Fibroblast of mammary gland (primary cell): ENCODE measurements around the gene NEURL3.

Experiments
- DNase-seq: peaks from one replicate; pipeline ENCODE4 v3.0.0-alpha.2; 2010; ENCODE audit warnings: low read depth
- H3K4me3 ChIP-seq: 2 replicates; pipeline ENCODE4 v1.5.1; 2011; ENCODE audit warnings: low read depth, mild to moderate bottlenecking, low read length, moderate library complexity; ENCODE audit not compliant: control insufficient read depth
- TF ChIP-seq, protein P1 (sequence below): conservative IDR thresholded peaks from 2 replicates; pipeline ENCODE4 v1.5.1; 2011; ENCODE audit warnings: low read depth, low read length, inconsistent platforms; ENCODE audit not compliant: control insufficient read depth, insufficient read depth

Gene NEURL3

DNA sequence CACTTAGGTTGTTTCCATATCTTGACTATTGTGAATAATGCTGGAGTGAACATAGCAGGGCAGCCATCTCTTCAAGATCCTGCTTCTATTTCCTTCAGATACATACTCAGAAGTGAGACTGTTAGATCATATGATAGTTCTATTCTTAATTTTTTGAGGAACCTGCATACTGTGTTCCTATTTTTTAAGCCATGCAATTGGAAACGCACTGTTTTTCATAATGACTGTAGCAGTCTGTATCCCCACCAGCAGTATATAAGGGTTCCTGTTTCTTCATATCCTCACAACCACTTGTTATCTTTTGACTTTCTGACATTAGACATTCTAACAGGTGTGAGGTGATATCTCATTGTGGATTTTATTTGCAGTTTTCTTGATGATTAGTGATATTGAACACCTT, 15.5 kb downstream of the NEURL3 start:
- TF ChIP-seq, protein P1, sequence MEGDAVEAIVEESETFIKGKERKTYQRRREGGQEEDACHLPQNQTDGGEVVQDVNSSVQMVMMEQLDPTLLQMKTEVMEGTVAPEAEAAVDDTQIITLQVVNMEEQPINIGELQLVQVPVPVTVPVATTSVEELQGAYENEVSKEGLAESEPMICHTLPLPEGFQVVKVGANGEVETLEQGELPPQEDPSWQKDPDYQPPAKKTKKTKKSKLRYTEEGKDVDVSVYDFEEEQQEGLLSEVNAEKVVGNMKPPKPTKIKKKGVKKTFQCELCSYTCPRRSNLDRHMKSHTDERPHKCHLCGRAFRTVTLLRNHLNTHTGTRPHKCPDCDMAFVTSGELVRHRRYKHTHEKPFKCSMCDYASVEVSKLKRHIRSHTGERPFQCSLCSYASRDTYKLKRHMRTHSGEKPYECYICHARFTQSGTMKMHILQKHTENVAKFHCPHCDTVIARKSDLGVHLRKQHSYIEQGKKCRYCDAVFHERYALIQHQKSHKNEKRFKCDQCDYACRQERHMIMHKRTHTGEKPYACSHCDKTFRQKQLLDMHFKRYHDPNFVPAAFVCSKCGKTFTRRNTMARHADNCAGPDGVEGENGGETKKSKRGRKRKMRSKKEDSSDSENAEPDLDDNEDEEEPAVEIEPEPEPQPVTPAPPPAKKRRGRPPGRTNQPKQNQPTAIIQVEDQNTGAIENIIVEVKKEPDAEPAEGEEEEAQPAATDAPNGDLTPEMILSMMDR, result no peak
- DNase-seq, result no peak
- no peak overlapping the region for H3K4me3 ChIP-seq

DNA sequence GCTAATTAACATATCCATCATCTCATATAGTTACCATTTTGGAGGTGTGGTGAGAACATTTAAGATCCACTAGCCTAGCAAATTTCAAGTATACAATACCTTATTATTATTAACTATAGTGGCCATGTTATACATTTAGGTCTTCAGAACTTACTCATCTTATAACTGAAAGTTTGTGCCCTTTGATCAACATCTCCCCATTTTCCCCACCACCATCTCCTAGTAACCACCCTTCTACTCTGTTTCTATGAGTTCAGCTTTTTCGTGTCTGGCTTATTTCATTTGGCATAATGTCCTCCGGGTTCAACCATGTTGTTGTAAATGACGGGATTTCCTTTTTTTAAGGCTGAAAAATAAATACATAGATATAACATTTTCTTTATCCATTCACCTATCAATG, 15.9 kb downstream of the NEURL3 start:
- no peak for DNase-seq
- H3K4me3 ChIP-seq, result no peak overlapping the region
- TF ChIP-seq, protein P1, result no peak

- TF ChIP-seq, protein P1, result no peak
- DNase-seq, result no peak
- no peak overlapping the region for H3K4me3 ChIP-seq
Observed at GRCh38 chr2:96486696-96487095, 18.5 kb downstream of the NEURL3 start.

DNA sequence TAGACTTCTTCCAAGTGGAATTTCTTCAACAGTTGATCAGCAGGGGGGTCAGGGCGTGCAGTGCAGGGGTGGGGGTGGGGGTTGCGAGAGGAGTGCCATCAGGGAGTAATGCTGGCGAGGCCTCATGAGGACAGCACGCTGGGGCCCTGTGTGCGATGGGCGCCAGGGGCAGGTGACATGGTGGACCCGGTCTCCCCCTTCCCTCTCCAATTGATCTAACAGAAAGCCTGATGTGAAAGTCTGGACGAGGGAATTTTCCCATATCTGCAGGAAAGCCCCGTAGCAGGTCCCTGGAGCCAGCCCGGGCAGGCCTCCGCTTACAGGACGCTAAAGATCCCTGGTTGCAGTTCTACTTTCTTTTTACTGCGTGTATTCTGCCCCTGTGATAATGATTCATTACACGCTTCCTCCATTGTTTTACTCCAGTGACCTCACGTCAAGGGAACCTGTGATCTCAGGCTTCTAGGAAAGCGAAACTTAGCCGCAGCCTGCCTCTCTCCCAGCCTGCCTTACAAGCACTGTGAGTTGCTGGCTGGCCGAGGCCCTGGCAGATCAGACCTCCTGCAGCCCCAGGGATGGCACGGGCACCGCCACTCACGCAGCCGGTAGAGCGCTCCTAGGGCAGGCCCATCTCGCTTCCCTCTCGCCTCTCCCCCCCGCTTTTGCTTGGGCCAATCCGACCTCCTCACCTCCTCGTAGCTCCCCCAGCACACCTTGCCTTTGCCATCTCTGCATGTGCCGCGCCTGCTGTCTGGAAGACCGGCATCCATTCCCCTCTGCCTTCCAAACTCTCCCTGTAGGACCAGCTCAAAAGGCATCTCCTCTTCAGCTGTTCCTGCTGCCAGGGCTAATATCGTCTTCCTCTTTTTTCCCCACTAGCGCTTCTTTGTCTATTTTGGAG, 19.2 kb downstream of the NEURL3 start:
- peak; percentile 88 for DNase-seq
- TF ChIP-seq, protein P1, result no peak
- peak overlapping the region; percentile 39 for H3K4me3 ChIP-seq

- no peak overlapping the region for H3K4me3 ChIP-seq
- TF ChIP-seq, protein P1, result no peak
- no peak for DNase-seq
Observed at GRCh38 chr2:96485350-96485749, 19.8 kb downstream of the NEURL3 start.

DNA sequence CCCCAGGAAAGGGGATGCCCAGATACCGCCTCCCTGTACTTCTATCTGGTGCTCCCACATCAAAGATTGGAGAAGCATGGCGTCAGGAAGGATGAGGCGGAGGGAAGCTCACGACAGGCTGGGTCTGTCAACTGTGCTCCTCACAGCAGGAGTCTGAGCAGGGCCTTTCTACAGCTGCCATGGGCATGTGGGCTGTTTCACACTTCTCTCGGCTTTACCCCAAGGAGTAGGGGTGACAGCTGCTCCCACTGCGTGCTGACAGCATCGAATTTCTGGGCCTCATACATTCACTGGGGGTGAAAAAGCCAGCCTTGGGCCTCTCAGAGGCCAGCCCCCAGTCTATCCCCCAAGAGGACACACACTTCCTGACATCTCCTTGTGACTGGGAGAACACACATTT, 21.1 kb downstream of the NEURL3 start:
- TF ChIP-seq, protein P1, result no peak
- no peak overlapping the region for H3K4me3 ChIP-seq
- no peak for DNase-seq

GRCh38 chr2:96477458-96477857, 27.7 kb downstream of the NEURL3 start:
- DNase-seq, result no peak
- TF ChIP-seq, protein P1, result no peak

More at GRCh38 chr2:96477458-96477857, 27.7 kb downstream of the NEURL3 start:
- H3K4me3 ChIP-seq, result no peak overlapping the region
